HepG2 (cell line): ENCODE measurements around the gene NOTCH4. TPM values are rescaled to one million over a fixed set of nuclear protein-coding genes. Genes with fewer than 3 reads are reported as not detected.

Experiments
- ATAC-seq: fragments of 200-7000 bp; cut with Tn5 transposase; 3 replicates; pipeline ENCODE4 v1.9.1; 2020; ENCODE audit warnings: mild to moderate bottlenecking, moderate library complexity
- BruUV-seq: library from RNA; stranded (reverse); fragments of 400-500 nt; replicated peaks from 2 replicates; lab custom pipeline; 2021; lab: Mats Ljungman, UMichigan
- CTCF ChIA-PET: fragments of 300-600 bp; formaldehyde crosslinking; extraction: SDS; loops from one replicate; lab custom pipeline; 2021; ENCODE audit warnings: low total read pairs, inconsistent platforms, low intra/inter-chr PET ratio; lab: Yijun Ruan, JAX
- POLR2A ChIA-PET: fragments of 350-600 bp; sonication (Branson Sonifier 250); formaldehyde crosslinking; loops from one replicate; lab custom pipeline; 2020; ENCODE audit warnings: antibody characterized with exemption, inconsistent platforms; lab: Yijun Ruan, JAX
- DNase-seq: peaks from one replicate; pipeline ENCODE4 v3.0.0-alpha.2; 2015; ENCODE audit warnings: low spot score
- FAIRE-seq: peaks from 3 replicates; lab custom pipeline; 2011; peaks lifted over from hg19 to GRCh38; lab: Jason Lieb, UNC
- H2AFZ ChIP-seq: one replicate; pipeline ENCODE4 v1.6.1; 2011; ENCODE audit warnings: low read length, inconsistent platforms
- H3K27ac ChIP-seq: fragments of 300-600 bp; 3 replicates; pipeline ENCODE4 v1.8.0; 2011; ENCODE audit warnings: mixed run types, mild to moderate bottlenecking, mixed read lengths, low read length, inconsistent platforms; ENCODE audit not compliant: insufficient read depth; ENCODE audit errors: extremely low read length
- H3K27me3 ChIP-seq, 2 experiments: fragments of 200-600 bp in 1 of 2; 2 replicates in 1 of 2; 3 replicates in 1 of 2; pipeline versions ENCODE4 v1.6.0 to v1.8.0; 2011; ENCODE audit warnings: low read length in 2 of 2, mild to moderate bottlenecking in 2 of 2, moderate library complexity in 2 of 2, inconsistent platforms in 1 of 2; ENCODE audit not compliant: insufficient read depth in 2 of 2, control insufficient read depth in 1 of 2
- H3K36me3 ChIP-seq, 2 experiments: fragments of 200-600 bp in 1 of 2; replicated peaks in 1 of 2; 2 replicates in 1 of 2; 3 replicates in 1 of 2; pipeline versions ENCODE4 v1.5.1 to v1.8.0; 2011; ENCODE audit warnings: low read length in 2 of 2, inconsistent platforms in 1 of 2; ENCODE audit not compliant: insufficient read depth in 2 of 2, control insufficient read depth in 1 of 2
- H3K4me1 ChIP-seq: 2 replicates; pipeline ENCODE4 v1.5.1; 2012; ENCODE audit warnings: low read length, inconsistent platforms; ENCODE audit not compliant: insufficient read depth
- H3K4me2 ChIP-seq: 2 replicates; pipeline ENCODE4 v1.6.0; 2011; ENCODE audit warnings: low read depth, low read length, inconsistent platforms
- H3K4me3 ChIP-seq, 3 experiments: fragments of 200-600 bp in 1 of 3; sonication (generic), shearing (Covaris generic) in 1 of 3; replicated peaks in 1 of 3; 2 replicates each; pipeline ENCODE4 v1.5.1; 2011 to 2016; ENCODE audit warnings: low read length in 3 of 3, inconsistent platforms in 2 of 3, low read depth in 2 of 3, mild to moderate bottlenecking in 2 of 3, control low read depth in 1 of 3, mixed read lengths in 1 of 3; ENCODE audit not compliant: insufficient read depth in 1 of 3
- H3K79me2 ChIP-seq: one replicate; pipeline ENCODE4 v1.6.1; 2011; ENCODE audit warnings: low read length, inconsistent platforms; ENCODE audit not compliant: insufficient read depth
- H3K9ac ChIP-seq: 2 replicates; pipeline ENCODE4 v1.6.0; 2011; ENCODE audit warnings: mild to moderate bottlenecking, low read depth, low read length, inconsistent platforms; ENCODE audit not compliant: insufficient read depth
- H3K9me3 ChIP-seq: 2 replicates; pipeline ENCODE4 v1.5.1; 2012; ENCODE audit warnings: mild to moderate bottlenecking, low read length
- H4K20me1 ChIP-seq: 2 replicates; pipeline ENCODE4 v1.6.0; 2011; ENCODE audit warnings: inconsistent platforms, mild to moderate bottlenecking, low read length, moderate library complexity; ENCODE audit not compliant: insufficient read depth
- HNRNPK ChIP-seq: fragments of 200-400 bp; formaldehyde crosslinking; IDR thresholded peaks from 2 replicates; pipeline ENCODE4 v1.6.1; 2018; ENCODE audit warnings: low read length, low read depth, moderate library complexity, mild to moderate bottlenecking; ENCODE audit not compliant: poor library complexity, severe bottlenecking
- JUND ChIP-seq: sonication (generic); formaldehyde crosslinking; IDR thresholded peaks from 2 replicates; pipeline ENCODE4 v1.8.0; 2022; ENCODE audit warnings: mild to moderate bottlenecking, missing genetic modification reagents
- ZNF441 ChIP-seq: sonication (generic); formaldehyde crosslinking; IDR thresholded peaks from 2 replicates; pipeline ENCODE4 v1.7.0; 2021; ENCODE audit warnings: missing genetic modification reagents, borderline replicate concordance
- WGBS: methylation state at CpG from one replicate; pipeline ENCODE4 v1.1.6; 2017; ENCODE audit warnings: low lambda C conversion rate; 5-methylcytosine and 5-hydroxymethylcytosine counted together
- in situ Hi-C: cut with HindIII; loops from 2 replicates; pipeline ENCODE4 v1.10.0; 2017; ENCODE audit warnings: low pct_unique_long_range_greater_than_20kb; ENCODE audit not compliant: extremely low pct_ligation_motif_present
- intact Hi-C: fragments of 100-400 bp; cut with micrococcal nuclease; formaldehyde crosslinking; loops from one replicate; pipeline ENCODE4 v1.10.0; 2022; ENCODE audit not compliant: unreplicated experiment
- polyA plus RNA-seq, 8 experiments: library from polyadenylated mRNA; depleted of rRNA in 3 of 8; stranded (reverse) in 7 of 8; unstranded in 1 of 8; fragments of >200 nt; fragmentation: Illumina TruSeq in 4 of 8; extraction: Trizol in 4 of 8; gene quantifications; 2 replicates each; pipeline versions ENCODE4 v1.2.1 to v1.2.3, GENCODE V29; 2011 to 2016; ENCODE audit warnings: low read depth in 4 of 8, missing spikeins in 1 of 8, mixed read lengths in 1 of 8; ENCODE audit not compliant: insufficient read depth in 1 of 8
- total RNA-seq, 5 experiments: library from RNA; depleted of rRNA; stranded (reverse); fragments of >200 nt; fragmentation: Illumina TruSeq; extraction: Trizol; gene quantifications; 2 replicates each; pipeline ENCODE4 v1.2.3, GENCODE V29; 2016; ENCODE audit warnings: low read depth in 1 of 5
- TF ChIP-seq, protein P1 (sequence below): sonication (generic); formaldehyde crosslinking; IDR thresholded peaks from 2 replicates; pipeline ENCODE4 v1.5.0; 2020; ENCODE audit warnings: mild to moderate bottlenecking, missing genetic modification reagents, borderline replicate concordance
- TF ChIP-seq, protein P2 (sequence below): sonication (generic); formaldehyde crosslinking; IDR thresholded peaks from 2 replicates; pipeline ENCODE4 v1.4.0; 2020; ENCODE audit warnings: missing genetic modification reagents, low read depth, mild to moderate bottlenecking, borderline replicate concordance

Gene NOTCH4
- total and polyA plus RNA-seq, 2 of the 13 experiments (the other 11 are each of a cell fraction or from before 2014, with no cell fraction given) = 0.51 to 0.83 TPM

DNA sequence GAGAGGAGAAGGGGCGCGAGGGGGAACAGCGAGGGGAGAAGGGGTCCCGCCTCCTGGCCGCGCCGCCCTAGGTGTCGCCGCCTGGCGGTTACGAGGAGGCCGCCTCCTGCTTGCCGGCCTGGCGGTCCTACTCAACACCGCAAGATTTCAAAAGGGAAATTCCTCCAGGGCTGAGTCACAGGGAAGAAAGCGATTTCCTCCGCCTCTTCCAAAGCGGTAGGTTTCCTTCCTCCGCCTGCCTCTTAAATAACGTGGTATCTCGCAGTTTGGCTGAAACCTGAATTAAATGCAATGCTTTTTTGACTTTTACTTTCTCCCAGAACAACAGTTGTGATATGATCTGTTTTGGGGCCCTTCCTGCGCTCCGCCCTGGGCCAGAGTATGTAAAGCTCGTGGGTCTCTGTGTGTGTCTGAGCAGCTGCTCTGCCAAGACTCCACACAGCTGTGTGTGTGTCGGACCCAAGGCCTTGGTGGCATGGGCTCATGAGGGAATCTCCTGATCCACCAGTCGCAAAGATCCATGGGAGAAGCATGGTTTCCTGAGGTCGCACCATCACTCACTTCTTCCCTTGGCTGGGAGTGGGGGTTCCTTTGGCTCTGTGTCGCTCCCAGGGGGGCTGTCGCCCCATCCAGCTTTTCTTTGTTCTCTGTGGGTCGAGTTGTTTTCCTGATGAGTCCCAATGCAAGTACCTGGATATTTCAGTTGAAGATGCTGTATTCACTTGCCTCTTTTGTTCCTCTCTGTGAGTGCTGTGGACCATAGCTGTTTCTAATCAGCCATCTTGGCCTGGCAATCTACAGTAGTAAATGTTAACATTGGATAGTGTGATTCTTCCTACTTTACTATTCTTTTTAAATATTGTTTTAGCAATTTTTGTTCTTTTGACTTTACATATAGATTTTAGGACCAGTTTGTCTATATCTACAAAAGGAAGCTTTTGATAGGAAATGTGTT, 31.6 kb upstream of the NOTCH4 start (continued):
- TF ChIP-seq, protein P1, sequence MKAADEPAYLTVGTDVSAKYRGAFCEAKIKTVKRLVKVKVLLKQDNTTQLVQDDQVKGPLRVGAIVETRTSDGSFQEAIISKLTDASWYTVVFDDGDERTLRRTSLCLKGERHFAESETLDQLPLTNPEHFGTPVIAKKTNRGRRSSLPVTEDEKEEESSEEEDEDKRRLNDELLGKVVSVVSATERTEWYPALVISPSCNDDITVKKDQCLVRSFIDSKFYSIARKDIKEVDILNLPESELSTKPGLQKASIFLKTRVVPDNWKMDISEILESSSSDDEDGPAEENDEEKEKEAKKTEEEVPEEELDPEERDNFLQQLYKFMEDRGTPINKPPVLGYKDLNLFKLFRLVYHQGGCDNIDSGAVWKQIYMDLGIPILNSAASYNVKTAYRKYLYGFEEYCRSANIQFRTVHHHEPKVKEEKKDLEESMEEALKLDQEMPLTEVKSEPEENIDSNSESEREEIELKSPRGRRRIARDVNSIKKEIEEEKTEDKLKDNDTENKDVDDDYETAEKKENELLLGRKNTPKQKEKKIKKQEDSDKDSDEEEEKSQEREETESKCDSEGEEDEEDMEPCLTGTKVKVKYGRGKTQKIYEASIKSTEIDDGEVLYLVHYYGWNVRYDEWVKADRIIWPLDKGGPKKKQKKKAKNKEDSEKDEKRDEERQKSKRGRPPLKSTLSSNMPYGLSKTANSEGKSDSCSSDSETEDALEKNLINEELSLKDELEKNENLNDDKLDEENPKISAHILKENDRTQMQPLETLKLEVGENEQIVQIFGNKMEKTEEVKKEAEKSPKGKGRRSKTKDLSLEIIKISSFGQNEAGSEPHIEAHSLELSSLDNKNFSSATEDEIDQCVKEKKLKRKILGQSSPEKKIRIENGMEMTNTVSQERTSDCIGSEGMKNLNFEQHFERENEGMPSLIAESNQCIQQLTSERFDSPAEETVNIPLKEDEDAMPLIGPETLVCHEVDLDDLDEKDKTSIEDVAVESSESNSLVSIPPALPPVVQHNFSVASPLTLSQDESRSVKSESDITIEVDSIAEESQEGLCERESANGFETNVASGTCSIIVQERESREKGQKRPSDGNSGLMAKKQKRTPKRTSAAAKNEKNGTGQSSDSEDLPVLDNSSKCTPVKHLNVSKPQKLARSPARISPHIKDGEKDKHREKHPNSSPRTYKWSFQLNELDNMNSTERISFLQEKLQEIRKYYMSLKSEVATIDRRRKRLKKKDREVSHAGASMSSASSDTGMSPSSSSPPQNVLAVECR = 0 out of 2 replicates have a peak, but pooled peaks have one; percentile 15
- TF ChIP-seq JUND (CRISPR knock-in tag) (peak; percentile 48; the same call in 1 of the 2 replicates), ZNF441 (CRISPR knock-in tag) (peak; percentile 86; the same call in 1 of the 2 replicates)
- TF ChIP-seq, protein P2, sequence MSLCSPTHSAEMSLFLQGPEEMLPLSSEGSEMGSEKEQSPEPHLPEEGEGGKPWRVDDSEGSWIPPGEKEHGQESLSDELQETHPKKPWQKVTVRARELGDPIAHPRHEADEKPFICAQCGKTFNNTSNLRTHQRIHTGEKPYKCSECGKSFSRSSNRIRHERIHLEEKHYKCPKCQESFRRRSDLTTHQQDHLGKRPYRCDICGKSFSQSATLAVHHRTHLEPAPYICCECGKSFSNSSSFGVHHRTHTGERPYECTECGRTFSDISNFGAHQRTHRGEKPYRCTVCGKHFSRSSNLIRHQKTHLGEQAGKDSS (CRISPR knock-in tag) = no peak
- TF ChIP-seq, all 625 proteins: peak for 12

DNA sequence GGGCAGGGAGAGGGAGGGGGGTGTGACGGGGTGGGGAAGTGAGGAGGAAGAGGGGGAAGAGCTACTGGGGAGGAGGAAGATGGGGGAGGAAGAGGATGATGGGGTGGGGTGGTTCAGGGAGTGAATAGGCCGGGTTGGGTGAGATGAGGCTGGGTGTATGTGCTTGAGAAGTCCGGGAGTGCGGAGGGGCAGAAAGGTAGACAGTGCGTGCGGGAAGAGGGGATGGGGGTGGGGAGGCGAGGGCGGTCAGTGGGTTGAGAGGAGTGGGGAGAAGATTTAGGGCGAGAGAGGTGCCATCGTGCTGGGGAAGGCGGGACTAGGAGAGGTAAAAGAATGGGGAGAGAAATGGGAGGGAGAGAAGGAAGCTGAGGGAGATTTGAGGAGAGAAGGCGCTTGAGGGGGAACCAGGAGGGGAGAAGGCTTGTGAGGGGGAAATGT, 30.9 kb upstream of the NOTCH4 start:
- no TSS peak for BruUV-seq
- H3K79me2 ChIP-seq = no peaks in the 10 kb centered on the region
- no peaks in the 10 kb centered on the region; the same call in 1 of the 2 replicates for H3K9me3 ChIP-seq
- intact Hi-C loops (no loop called here), in situ Hi-C loops (no loop called here)
- H3K36me3 ChIP-seq = no peaks in the 10 kb centered on the region
- no peak for DNase-seq
- H4K20me1 ChIP-seq = no peaks in the 10 kb centered on the region
- no peak overlapping the region for H3K27ac ChIP-seq
- peaks cover 0 to 14% of the 10 kb centered on the region in 2 experiments; a peak in 2 of 5 replicates for H3K27me3 ChIP-seq
- no peak for FAIRE-seq
- ChIA-PET CTCF (interaction anchor here (1.2 to 1.8 kb wide), 2 partner anchors 10 to 136 kb away, joined by 5 to 6 read pairs; no protein-coding TSS in a partner anchor), POLR2A (no interaction called here)
- no peak; the same call in 2 of the 3 replicates for ATAC-seq
- H3K4me3 ChIP-seq = no peak overlapping the region; a peak in 1 of 6 replicates
- 26% methylated on average over 12 of the region's 12 CpGs for WGBS
- H3K4me2 ChIP-seq = no peak overlapping the region
- H3K9ac ChIP-seq = no peak overlapping the region
- H2AFZ ChIP-seq = no peak overlapping the region
- H3K4me1 ChIP-seq = peaks cover 10% of the 10 kb centered on the region; the same call in 1 of the 2 replicates
- peak; percentile 62 for TF ChIP-seq HNRNPK
